Heart left ventricle (tissue), 16 donors: Measurements from ENCODE around the gene CEP164. TPM values are rescaled to one million over a fixed set of nuclear protein-coding genes. Genes with fewer than 3 reads are reported as not detected.
A peak's percentile ranks its signal among the peaks of the same experiment; 100 is the strongest.

ENCODE experiments used
- ATAC-seq, 4 donors: fragments of 200-7000 bp; cut with Tn5 transposase; one replicate each; pipeline ENCODE4 v1.9.1; 2020 to 2022; ENCODE audit warnings: moderate library complexity in 4 of 4, mild to moderate bottlenecking in 3 of 4, moderate number of reproducible peaks in 1 of 4
- DNase-seq, 5 donors: peaks; one replicate each; pipeline ENCODE4 v3.0.0-alpha.2; 2020
- H3K27ac ChIP-seq, 12 donors: fragments of 200-600 bp; sonication (generic) in 4 of 12; one replicate each; pipeline versions ENCODE4 v1.5.0 to v1.8.0; 2016 to 2022; ENCODE audit warnings: mild to moderate bottlenecking in 2 of 12
- H3K27me3 ChIP-seq, 9 donors: fragments of 200-600 bp; sonication (generic) in 2 of 9; one replicate each; pipeline versions ENCODE4 v1.5.1 to v1.8.0; 2016 to 2022; ENCODE audit warnings: mild to moderate bottlenecking in 3 of 9
- H3K36me3 ChIP-seq, 9 donors: fragments of 200-600 bp; sonication (generic) in 2 of 9; one replicate each; pipeline versions ENCODE4 v1.5.0 to v1.8.0; 2018 to 2022; ENCODE audit warnings: mild to moderate bottlenecking in 2 of 9
- H3K4me1 ChIP-seq, 12 donors: fragments of 200-600 bp; sonication (generic) in 4 of 12; one replicate each; pipeline versions ENCODE4 v1.5.0 to v1.8.0; 2016 to 2022; ENCODE audit warnings: mild to moderate bottlenecking in 3 of 12
- H3K4me3 ChIP-seq, 12 donors: fragments of 200-600 bp; sonication (generic) in 4 of 12; one replicate each; pipeline versions ENCODE4 v1.5.0 to v1.8.0; 2017 to 2022; ENCODE audit warnings: mild to moderate bottlenecking in 9 of 12, moderate library complexity in 4 of 12
- H3K9me3 ChIP-seq, 12 donors: fragments of 200-600 bp; sonication (generic) in 4 of 12; one replicate each; pipeline versions ENCODE4 v1.5.0 to v1.8.0; 2016 to 2022; ENCODE audit warnings: mild to moderate bottlenecking in 1 of 12
- CTCF ChIP-seq, 12 donors: fragments of 200-600 bp; sonication (generic) in 4 of 12; IDR thresholded peaks; one replicate each; pipeline versions ENCODE4 v1.5.0 to v1.8.0; 2018 to 2022; ENCODE audit warnings: antibody characterized with exemption in 12 of 12, mild to moderate bottlenecking in 5 of 12
- POLR2A ChIP-seq, 2 donors: fragments of 450-650 bp; IDR thresholded peaks; one replicate each; pipeline ENCODE4 v1.6.1; 2017; ENCODE audit warnings: antibody characterized with exemption in 2 of 2, mild to moderate bottlenecking in 2 of 2, moderate library complexity in 2 of 2
- WGBS, 4 donors: extraction: QIAGEN DNeasy Blood & Tissue Kit in 2 of 4; methylation state at CpG; one replicate each; pipeline versions ENCODE4 v1.1.5 to v1.1.7; 2013 to 2018; 5-methylcytosine and 5-hydroxymethylcytosine counted together
- intact Hi-C, 10 donors: fragments of 100-400 bp; cut with DNase I; formaldehyde crosslinking; loops; one replicate each; pipeline versions ENCODE4 v1.11.1 to v1.14.2; 2022
- polyA plus RNA-seq, 2 donors: library from polyadenylated mRNA; stranded (reverse); fragments of 200-250 nt; gene quantifications; one replicate each; pipeline ENCODE4 v1.2.3, GENCODE V29; 2013
- total RNA-seq, 9 donors: library from RNA; depleted of rRNA in 2 of 9; stranded (reverse); fragments of >200 nt in 2 of 9; fragmentation: NEBNext Ultra II Directional in 3 of 9; extraction: Animal tissue kit (Norgen Biotek cat#: 25700) in 3 of 9; gene quantifications; one replicate each; pipeline versions ENCODE4 v1.1.0 to v1.2.4, GENCODE V29; 2016 to 2023
- donor health status: ischemic (EF 13 %, LVEDD 7.1; RV severe dilation, severe dysfunction).
- donor health status: healthy with polysubstance abuse.
- donor health status: DM: no; HTN: yes; CAD: no.
- donor health status: DM: no; HTN: no; CAD: no.
- donor health status: ischemic (EF 25% LVEDD 6.9; RV normal size, moderate dysfunction).
- donor health status: ischemic (EF 25% LVEDD 5.7; RV mildly dilated, moderate dysfunction).
- donor health status: healthy.
- donor health status: DM: yes; HTN: yes; CAD: no.
- donor health status: ischemic (EF 35%, LVEDD 5.7; RV mildly dilated, moderate dysfunction).
- donor health status: nonischemic (EF 11% LVEDD 7.7; RV severe dilation, severe dysfunction).
- donor health status: DM: yes; HTN: yes; CAD: no.
- donor health status: PGD.
- donor health status: ischemic (EF 29% LVEDD 5.4; RV normal size, mild dysfunction).
- donor health status: nonischemic (EF 23%, LVEDD 6.1; RV moderate dilation, normal function).

Gene CEP164
- total and polyA plus RNA-seq, 11 donors = 2.6 to 15.4 (median 6.6) TPM

GRCh38 chr11:117459123-117459978 is 131.7 kb downstream of the CEP164 start:
- no peak overlapping the region for H3K27ac ChIP-seq
- DNase-seq (no peak), ATAC-seq (peak in 1 of 4 donors; percentile 6)
- no peak for TF ChIP-seq POLR2A (IDR thresholded peaks at IDR 0.05)
- no peak for TF ChIP-seq CTCF (IDR thresholded peaks at IDR 0.05)
- H3K27me3 ChIP-seq = no peaks in the 10 kb centered on the region
- intact Hi-C loops = no loop called here
- H3K4me3 ChIP-seq = no peak overlapping the region
- WGBS, 4 donors = 83 to 86% (median 85%) methylated on average over 16 of the region's 16 CpGs
- peaks cover 0 to 3% (median 0%) of the 10 kb centered on the region in 9 donors for H3K36me3 ChIP-seq
- no peaks in the 10 kb centered on the region for H3K4me1 ChIP-seq
- peaks cover 0 to 9% (median 2%) of the 10 kb centered on the region in 12 donors for H3K9me3 ChIP-seq

GRCh38 chr11:117459979-117460300 is 132.3 kb downstream of the CEP164 start:
- WGBS, 4 donors = 80 to 88% (median 87%) methylated on average over 5 of the region's 5 CpGs
- Histone ChIP-seq H3K36me3 (peaks cover 0 to 5% (median 0%) of the 10 kb centered on the region in 9 donors), H3K4me1 (no peaks in the 10 kb centered on the region), H3K9me3 (peaks cover 0 to 3% (median 0%) of the 10 kb centered on the region in 12 donors), H3K4me3 (no peak overlapping the region), H3K27me3 (no peaks in the 10 kb centered on the region), H3K27ac (no peak overlapping the region)
- intact Hi-C loops = no loop called here
- TF ChIP-seq POLR2A (IDR thresholded peaks at IDR 0.05) (no peak), CTCF (IDR thresholded peaks at IDR 0.05) (no peak)
- DNase-seq = no peak
- peak in 2 of 4 donors; percentile 26 to 43 for ATAC-seq

- intact Hi-C loops = no loop called here
- no peaks in the 10 kb centered on the region for H3K4me1 ChIP-seq
- H3K4me3 ChIP-seq = no peak overlapping the region
- H3K9me3 ChIP-seq = no peaks in the 10 kb centered on the region
- ATAC-seq = no peak
- peaks cover 0 to 5% (median 0%) of the 10 kb centered on the region in 9 donors for H3K36me3 ChIP-seq
- TF ChIP-seq CTCF (IDR thresholded peaks at IDR 0.05) (no peak), POLR2A (IDR thresholded peaks at IDR 0.05) (no peak)
- no peaks in the 10 kb centered on the region for H3K27me3 ChIP-seq
- DNase-seq = no peak
- WGBS, 4 donors = 89 to 91% (median 90%) methylated on average over 15 to 16 of the region's 16 CpGs
- no peak overlapping the region for H3K27ac ChIP-seq
Observed at GRCh38 chr11:117461396-117462182, 133.9 kb downstream of the CEP164 start.
